Mesendoderm (in vitro differentiated cells): ENCODE results near the gene CLTCL1.
"Not testable (repeated sequence)": the region's sequence is repeated elsewhere in the genome, so short reads cannot be mapped to it uniquely, and the experiment has no call there.

Experiments used
- DNase-seq: peaks from one replicate; pipeline ENCODE4 v3.0.0; 2013
- H2AK5ac ChIP-seq: 2 replicates; pipeline ENCODE4 v1.6.1; 2013; ENCODE audit warnings: low read length, inconsistent platforms
- H2BK120ac ChIP-seq: 2 replicates; pipeline ENCODE4 v1.6.1; 2013; ENCODE audit warnings: low read depth, mild to moderate bottlenecking, low read length, moderate library complexity, mixed read lengths
- H2BK15ac ChIP-seq: replicated peaks from 2 replicates; pipeline ENCODE4 v1.6.1; 2013; ENCODE audit warnings: low read depth, mild to moderate bottlenecking, moderate library complexity
- H2BK5ac ChIP-seq: 2 replicates; pipeline ENCODE4 v1.6.1; 2013; ENCODE audit warnings: low read length, inconsistent platforms
- H3K18ac ChIP-seq: 2 replicates; pipeline ENCODE4 v1.6.1; 2013; ENCODE audit warnings: mild to moderate bottlenecking, low read length, mixed read lengths
- H3K23ac ChIP-seq: one replicate; pipeline ENCODE4 v1.6.1; 2013; ENCODE audit warnings: low read length
- H3K27ac ChIP-seq: 2 replicates; pipeline ENCODE4 v1.5.1; 2013; ENCODE audit warnings: low read depth, mild to moderate bottlenecking, inconsistent platforms, low read length, moderate library complexity
- H3K27me3 ChIP-seq: 2 replicates; pipeline ENCODE4 v1.6.1; 2013; ENCODE audit warnings: low read length, control low read depth, mild to moderate bottlenecking, inconsistent platforms; ENCODE audit not compliant: insufficient read depth, poor library complexity
- H3K36me3 ChIP-seq: 2 replicates; pipeline ENCODE4 v1.6.1; 2013; ENCODE audit warnings: low read length, inconsistent platforms; ENCODE audit not compliant: control insufficient read depth, insufficient read depth
- H3K4ac ChIP-seq: one replicate; pipeline ENCODE4 v1.6.1; 2013; ENCODE audit warnings: low read depth, mild to moderate bottlenecking, low read length, moderate library complexity
- H3K4me1 ChIP-seq: 2 replicates; pipeline ENCODE4 v1.6.1; 2013; ENCODE audit warnings: low read depth, low read length, inconsistent platforms; ENCODE audit not compliant: control insufficient read depth
- H3K4me2 ChIP-seq: 2 replicates; pipeline ENCODE4 v1.6.1; 2013; ENCODE audit warnings: low read length
- H3K4me3 ChIP-seq: 2 replicates; pipeline ENCODE4 v1.5.1; 2013; ENCODE audit warnings: mild to moderate bottlenecking, low read length
- H3K56ac ChIP-seq: one replicate; pipeline ENCODE4 v1.6.1; 2013; ENCODE audit warnings: low read length
- H3K79me1 ChIP-seq: 2 replicates; pipeline ENCODE4 v1.6.1; 2013; ENCODE audit warnings: low read length, inconsistent platforms
- H3K79me2 ChIP-seq: 2 replicates; pipeline ENCODE4 v1.6.1; 2013; ENCODE audit warnings: mild to moderate bottlenecking, low read length; ENCODE audit not compliant: control insufficient read depth, insufficient read depth
- H3K9ac ChIP-seq: 2 replicates; pipeline ENCODE4 v1.6.1; 2013; ENCODE audit warnings: low read length, inconsistent platforms
- H4K5ac ChIP-seq: one replicate; pipeline ENCODE4 v1.6.1; 2013; ENCODE audit warnings: low read length
- H4K8ac ChIP-seq: one replicate; pipeline ENCODE4 v1.6.1; 2013; ENCODE audit warnings: low read depth, mild to moderate bottlenecking, control low read depth, low read length, moderate library complexity
- WGBS: extraction: QIAGEN DNeasy Blood & Tissue Kit; methylation state at CpG from one replicate; pipeline ENCODE4 v1.1.7; 2013; ENCODE audit warnings: low lambda C conversion rate, missing lambda C conversion rate; ENCODE audit not compliant: insufficient coverage; ENCODE audit errors: extremely low coverage; 5-methylcytosine and 5-hydroxymethylcytosine counted together

CLTCL1 gene

DNA sequence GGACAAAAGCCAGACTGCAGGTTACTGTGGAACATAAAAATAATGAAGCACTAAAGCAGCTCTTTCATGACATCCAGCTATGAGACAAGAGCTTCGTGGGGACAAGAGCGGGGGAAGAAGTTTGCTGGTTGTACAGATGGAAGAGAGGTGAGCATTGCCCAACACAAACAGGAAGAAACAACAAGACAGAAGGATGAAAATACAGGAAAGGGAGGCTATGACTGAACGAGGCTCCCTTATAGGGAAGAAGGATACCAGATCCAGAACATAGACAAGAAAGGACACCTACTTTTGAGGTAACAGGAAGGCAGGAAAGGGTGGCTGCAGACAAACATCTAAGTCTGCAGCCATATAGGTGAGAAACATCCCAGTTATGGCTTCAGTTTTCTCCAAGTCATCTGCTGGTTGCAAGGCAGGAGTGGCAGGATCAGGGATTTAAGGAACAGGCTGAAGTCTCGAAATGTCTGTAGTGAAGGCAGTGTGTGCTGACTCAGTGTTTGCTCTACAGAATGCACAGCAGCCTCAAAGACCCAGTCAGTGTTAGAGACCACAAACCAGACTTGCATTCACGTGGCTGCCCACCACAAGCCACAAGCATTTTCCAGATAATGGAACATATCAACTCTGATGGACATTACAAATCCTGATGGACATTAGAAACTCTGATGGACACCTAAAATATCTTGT lies 1.9 kb downstream of the CLTCL1 start:
- no peak overlapping the region for H3K9ac ChIP-seq
- no peak overlapping the region for H3K4me3 ChIP-seq
- no peak overlapping the region for H2AK5ac ChIP-seq
- no peak overlapping the region for H2BK120ac ChIP-seq
- WGBS, result no CpG with 5 or more reads among the region's 5 CpGs
- no peak overlapping the region for H4K5ac ChIP-seq
- no peak overlapping the region for H3K4me2 ChIP-seq
- no peak overlapping the region for H3K27ac ChIP-seq
- H3K27me3 ChIP-seq, result no peaks in the 10 kb centered on the region
- no peak overlapping the region for H2BK15ac ChIP-seq
- H2BK5ac ChIP-seq, result no peak overlapping the region
- H3K79me2 ChIP-seq, result no peaks in the 10 kb centered on the region
- no peaks in the 10 kb centered on the region for H3K36me3 ChIP-seq
- no peak overlapping the region for H3K56ac ChIP-seq
- H4K8ac ChIP-seq, result no peak overlapping the region
- no peak overlapping the region for H3K4ac ChIP-seq
- H3K79me1 ChIP-seq, result no peaks in the 10 kb centered on the region
- DNase-seq, result no peak
- no peaks in the 10 kb centered on the region for H3K4me1 ChIP-seq
- H3K18ac ChIP-seq, result no peak overlapping the region
- H3K23ac ChIP-seq, result no peak overlapping the region

DNA sequence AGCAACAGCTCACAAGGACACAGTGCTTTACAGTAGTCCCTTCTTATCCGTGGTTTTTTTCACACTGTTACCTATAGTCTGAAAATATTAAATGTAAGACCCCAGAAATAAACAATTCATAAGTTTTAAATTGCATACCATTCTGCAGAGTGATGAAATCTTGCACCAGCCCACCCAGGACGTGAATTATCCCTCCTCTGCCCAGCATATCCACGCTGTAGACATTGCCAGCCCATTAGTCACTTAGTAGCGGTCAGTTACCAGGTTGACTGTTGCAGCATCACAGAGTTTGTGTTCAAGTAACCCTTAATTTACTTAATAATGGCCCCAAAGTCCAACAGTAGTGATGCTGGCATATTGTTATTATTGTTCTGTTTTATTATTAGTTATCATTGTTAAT lies 3.6 kb downstream of the CLTCL1 start:
- no peak overlapping the region for H4K8ac ChIP-seq
- no peak overlapping the region for H3K9ac ChIP-seq
- no peak overlapping the region for H3K27ac ChIP-seq
- no peaks in the 10 kb centered on the region for H3K36me3 ChIP-seq
- H4K5ac ChIP-seq, result no peak overlapping the region
- H2BK120ac ChIP-seq, result no peak overlapping the region
- no CpG with 5 or more reads among the region's 4 CpGs for WGBS
- H3K56ac ChIP-seq, result no peak overlapping the region
- H3K4me2 ChIP-seq, result no peak overlapping the region
- H3K79me1 ChIP-seq, result no peaks in the 10 kb centered on the region
- no peaks in the 10 kb centered on the region for H3K4me1 ChIP-seq
- no peak overlapping the region for H3K18ac ChIP-seq
- DNase-seq, result peak; percentile 43
- H3K23ac ChIP-seq, result no peak overlapping the region
- no peak overlapping the region for H3K4me3 ChIP-seq
- no peak overlapping the region for H2BK5ac ChIP-seq
- no peak overlapping the region for H3K4ac ChIP-seq
- H2AK5ac ChIP-seq, result no peak overlapping the region
- no peaks in the 10 kb centered on the region for H3K79me2 ChIP-seq
- no peaks in the 10 kb centered on the region for H3K27me3 ChIP-seq
- H2BK15ac ChIP-seq, result no peak overlapping the region

DNA sequence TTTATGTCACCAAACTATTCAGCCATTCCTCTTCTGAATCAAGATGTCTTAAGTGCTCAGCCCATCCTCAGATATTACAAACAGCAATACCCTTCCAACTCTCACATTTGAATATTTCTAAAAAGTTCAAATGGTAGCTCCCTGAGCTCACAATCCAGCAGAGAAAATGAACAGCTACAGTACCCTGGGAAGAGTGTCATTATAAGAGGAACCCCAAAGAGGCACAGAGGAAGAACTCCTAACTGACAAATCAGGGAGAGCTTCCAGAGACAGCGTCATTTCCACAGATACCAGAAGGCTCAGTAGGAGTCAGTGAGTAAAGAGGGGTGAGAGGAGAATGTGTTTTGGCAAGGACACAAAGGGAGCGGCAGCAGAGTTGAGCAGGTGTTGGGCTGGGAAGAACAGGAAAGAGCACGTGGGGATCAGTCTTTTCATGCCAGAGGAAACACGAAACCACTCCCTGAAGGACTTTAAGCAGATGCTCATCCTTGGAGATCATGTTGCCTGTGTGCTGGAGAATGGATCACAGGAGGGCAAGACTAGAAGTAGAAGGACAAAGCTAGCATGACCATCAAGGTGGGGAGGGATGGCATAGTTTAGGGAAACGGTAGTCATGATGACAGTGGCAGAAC lies 4.3 kb downstream of the CLTCL1 start:
- Histone ChIP-seq H4K5ac (no peak overlapping the region), H3K79me1 (no peaks in the 10 kb centered on the region), H3K79me2 (no peaks in the 10 kb centered on the region), H3K27me3 (no peaks in the 10 kb centered on the region), H2AK5ac (no peak overlapping the region), H3K9ac (no peak overlapping the region), H3K27ac (no peak overlapping the region), H3K4me2 (no peak overlapping the region), H2BK5ac (no peak overlapping the region), H3K4me3 (no peak overlapping the region), H3K4ac (no peak overlapping the region), H3K23ac (no peak overlapping the region), H2BK15ac (no peak overlapping the region), H3K4me1 (no peaks in the 10 kb centered on the region), H3K56ac (no peak overlapping the region), H3K36me3 (no peaks in the 10 kb centered on the region), H2BK120ac (no peak overlapping the region), H4K8ac (no peak overlapping the region), H3K18ac (no peak overlapping the region)
- WGBS, result no CpG with 5 or more reads among the region's 5 CpGs
- DNase-seq, result no peak

DNA sequence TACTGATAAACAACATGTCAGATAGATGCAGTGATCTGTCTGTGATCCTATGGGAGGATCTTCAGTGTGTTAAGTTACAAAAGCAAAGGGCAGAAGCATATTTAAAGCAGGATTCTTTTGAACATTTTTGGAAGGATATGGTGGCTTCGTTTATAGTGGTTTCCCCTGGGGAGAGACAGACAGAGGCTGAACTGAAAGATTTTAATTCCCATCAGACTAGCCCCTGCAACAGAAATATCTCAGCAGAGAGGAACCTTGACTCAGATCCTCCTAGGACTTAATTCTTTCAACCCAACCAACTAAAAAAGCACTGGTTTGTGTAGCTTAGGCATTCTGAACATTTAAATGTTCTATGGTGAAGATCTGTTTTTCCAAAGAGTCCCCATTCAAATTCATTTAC lies 5.7 kb downstream of the CLTCL1 start:
- WGBS, result no CpG with 5 or more reads among the region's 1 CpG
- Histone ChIP-seq H3K27me3 (no peaks in the 10 kb centered on the region), H4K5ac (no peak overlapping the region), H2AK5ac (no peak overlapping the region), H3K23ac (no peak overlapping the region), H3K18ac (no peak overlapping the region), H2BK120ac (no peak overlapping the region), H3K4ac (no peak overlapping the region), H4K8ac (no peak overlapping the region), H3K4me3 (no peak overlapping the region), H3K56ac (no peak overlapping the region), H3K79me2 (no peaks in the 10 kb centered on the region), H3K27ac (no peak overlapping the region), H3K4me2 (no peak overlapping the region), H2BK15ac (no peak overlapping the region), H2BK5ac (no peak overlapping the region), H3K9ac (no peak overlapping the region), H3K36me3 (no peaks in the 10 kb centered on the region), H3K79me1 (no peaks in the 10 kb centered on the region), H3K4me1 (no peaks in the 10 kb centered on the region)
- no peak for DNase-seq

DNA sequence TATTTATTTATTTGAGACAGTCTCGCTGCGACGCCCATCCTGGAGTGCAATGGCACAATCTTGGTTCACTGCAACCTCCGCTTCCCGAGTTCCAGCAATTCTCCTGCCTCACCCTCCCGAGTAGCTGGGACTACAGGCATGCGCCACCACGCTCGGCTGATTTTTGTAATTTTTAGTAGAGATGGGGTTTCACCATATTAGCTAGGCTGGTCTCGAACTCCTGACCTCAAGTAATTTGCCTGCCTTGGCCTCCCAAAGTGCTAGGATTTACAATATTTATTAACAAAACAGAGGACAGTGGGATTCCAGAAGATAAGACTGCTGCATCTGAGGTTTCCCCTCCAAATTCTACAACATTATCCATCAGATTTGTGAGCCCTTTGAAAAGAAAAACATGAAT lies 12.4 kb downstream of the CLTCL1 start:
- H3K9ac ChIP-seq, H2BK5ac ChIP-seq, H3K18ac ChIP-seq, H3K79me2 ChIP-seq, H3K36me3 ChIP-seq, H3K23ac ChIP-seq, H3K4me3 ChIP-seq, H4K8ac ChIP-seq, H2BK120ac ChIP-seq, H3K56ac ChIP-seq, H2BK15ac ChIP-seq, H3K4me2 ChIP-seq, H3K4ac ChIP-seq, DNase-seq, H2AK5ac ChIP-seq, H3K27me3 ChIP-seq, H3K4me1 ChIP-seq, H4K5ac ChIP-seq, H3K79me1 ChIP-seq, H3K27ac ChIP-seq: not testable (repeated sequence)
- no CpG with 5 or more reads among the region's 10 CpGs for WGBS

DNA sequence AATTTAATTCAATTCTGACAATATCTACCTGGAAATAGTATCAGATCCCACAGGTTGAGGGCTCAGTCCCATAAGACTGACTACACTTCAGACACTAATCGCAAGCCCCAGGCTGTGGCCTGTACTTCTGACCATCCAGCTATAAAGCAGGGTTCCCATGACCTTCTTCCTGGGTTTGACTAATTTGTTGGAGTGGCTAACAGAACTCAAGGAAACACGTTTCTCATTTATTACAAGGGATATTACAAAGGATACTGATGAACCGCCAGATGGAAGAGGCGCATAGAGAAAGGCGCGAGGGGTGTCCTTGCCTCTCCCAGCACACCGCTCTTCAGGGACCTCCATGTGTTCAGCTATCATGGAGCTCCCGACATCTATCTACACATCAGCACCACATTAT lies 13.7 kb downstream of the CLTCL1 start:
- Histone ChIP-seq H3K27me3 (no peaks in the 10 kb centered on the region), H3K4me2 (no peak overlapping the region), H2AK5ac (no peak overlapping the region), H3K4me1 (no peaks in the 10 kb centered on the region), H4K8ac (peak overlapping the region; percentile 81), H2BK15ac (no peak overlapping the region), H2BK5ac (no peak overlapping the region), H4K5ac (no peak overlapping the region), H3K36me3 (no peaks in the 10 kb centered on the region), H3K4ac (no peak overlapping the region), H3K4me3 (no peak overlapping the region), H3K56ac (no peak overlapping the region), H3K18ac (no peak overlapping the region), H3K79me2 (no peaks in the 10 kb centered on the region), H3K23ac (no peak overlapping the region), H2BK120ac (no peak overlapping the region), H3K79me1 (no peaks in the 10 kb centered on the region), H3K27ac (no peak overlapping the region), H3K9ac (no peak overlapping the region)
- no peak for DNase-seq
- WGBS, result no CpG with 5 or more reads among the region's 8 CpGs
